GM12801 (cell line): Measurements from ENCODE around the gene MACROD2.

ENCODE experiments used
- CTCF ChIP-seq: IDR thresholded peaks from one replicate; pipeline ENCODE4 v1.5.1; 2011; ENCODE audit warnings: control low read depth; ENCODE audit not compliant: insufficient read length; ENCODE audit errors: extremely low read depth

MACROD2 gene

GRCh38 chr20:14792915-14793314 lies 797.6 kb downstream of the MACROD2 start:
- TF ChIP-seq CTCF, result no peak

DNA sequence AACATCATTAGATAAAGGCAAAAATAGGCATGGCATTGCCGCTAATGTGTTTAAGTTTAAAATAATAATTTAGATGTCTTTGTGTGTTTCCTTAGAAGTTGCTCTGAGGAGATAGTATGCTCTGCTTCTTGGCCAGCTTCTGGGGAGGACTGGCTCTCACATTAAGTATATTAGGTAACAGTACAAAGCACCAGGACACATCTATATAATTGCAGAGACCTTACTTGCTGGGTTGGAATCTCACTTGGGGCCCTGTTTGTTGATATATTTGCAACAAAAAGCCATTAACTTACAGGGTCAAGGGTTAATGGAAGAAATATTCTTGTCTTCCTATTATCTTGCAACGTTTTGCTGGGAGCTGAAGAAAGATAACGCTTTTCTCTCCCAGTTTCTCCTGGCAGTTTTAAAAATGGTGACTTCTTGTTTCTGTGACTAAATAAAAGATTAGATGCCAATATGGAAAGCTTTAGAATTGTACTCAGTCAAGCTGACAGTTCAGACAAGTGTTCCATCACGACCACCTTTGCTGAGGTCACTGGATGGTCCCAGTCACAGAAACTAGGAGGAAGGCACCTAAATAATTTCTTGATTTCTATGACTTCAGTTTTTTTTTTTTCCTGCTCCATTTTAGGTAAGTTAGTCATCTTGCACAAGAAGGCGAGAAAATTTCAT lies 804.4 kb downstream of the MACROD2 start:
- TF ChIP-seq CTCF, result no peak

DNA sequence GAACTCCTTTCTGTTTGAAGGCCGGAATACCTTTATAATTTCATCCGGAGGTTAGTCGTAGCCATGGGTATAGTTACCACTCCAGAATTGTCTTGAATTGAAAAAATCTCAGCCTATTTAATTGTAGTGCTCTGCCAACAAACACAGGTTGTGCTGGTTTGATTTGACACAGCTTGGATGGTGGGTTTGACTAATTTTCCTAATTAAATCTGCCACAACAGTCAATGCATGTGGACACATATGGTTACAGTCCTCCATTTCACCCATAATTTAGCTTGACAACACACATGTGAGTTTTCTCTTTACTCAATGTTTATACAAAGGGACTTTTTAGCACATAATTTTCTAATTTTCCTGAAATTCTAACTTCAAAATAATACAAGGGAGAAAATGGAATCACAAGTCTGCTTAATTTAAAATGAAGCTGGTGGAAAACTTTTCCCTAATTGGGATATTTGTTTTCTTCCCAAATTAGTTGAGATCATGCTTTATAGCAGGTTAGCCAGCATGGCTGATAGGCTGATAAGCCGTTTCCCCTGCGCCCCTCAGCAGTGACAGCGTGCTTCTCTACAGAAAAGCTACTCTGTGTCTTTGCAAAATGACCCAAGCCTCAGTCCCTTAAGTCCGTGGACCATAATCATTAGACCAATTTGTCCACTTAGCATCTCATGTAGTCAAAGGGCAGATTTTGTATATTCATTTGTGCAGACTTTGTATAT lies 805.5 kb downstream of the MACROD2 start:
- TF ChIP-seq CTCF, result no peak

- no peak for TF ChIP-seq CTCF
Measured at GRCh38 chr20:14801591-14802325, 806.4 kb downstream of the MACROD2 start.

- TF ChIP-seq CTCF, result no peak
Measured at GRCh38 chr20:14807224-14807623, 811.9 kb downstream of the MACROD2 start.

GRCh38 chr20:14815340-14815739 lies 820.0 kb downstream of the MACROD2 start:
- TF ChIP-seq CTCF, result no peak

DNA sequence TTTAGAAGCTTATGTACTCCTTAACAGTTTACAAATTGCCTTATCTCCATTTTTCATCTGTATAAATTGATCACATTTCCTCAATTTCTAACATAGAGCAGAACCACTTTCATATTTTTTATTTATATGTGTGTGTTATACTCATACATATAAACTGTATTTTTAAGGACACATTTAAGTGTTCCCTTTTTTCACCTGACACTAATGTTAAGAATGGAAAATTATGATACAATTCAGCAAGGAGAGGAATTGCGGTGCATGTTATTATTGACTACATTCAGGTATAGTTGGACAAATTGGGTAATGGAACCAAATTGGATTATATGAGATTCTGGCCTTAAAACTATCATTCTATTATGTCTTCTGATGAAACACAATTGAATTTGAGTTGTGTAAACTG lies 821.2 kb downstream of the MACROD2 start:
- TF ChIP-seq CTCF, result no peak
